ENCODE measurements around the gene UBTD1. TPM values are rescaled to one million over a fixed set of nuclear protein-coding genes. Genes with fewer than 3 reads are reported as not detected.
"Not testable (repeated sequence)": the region's sequence is repeated elsewhere in the genome, so short reads cannot be mapped to it uniquely, and the experiment has no call there.

Gene UBTD1
- total RNA-seq, 1 donor from 2014 or later = 37.5 TPM

DNA sequence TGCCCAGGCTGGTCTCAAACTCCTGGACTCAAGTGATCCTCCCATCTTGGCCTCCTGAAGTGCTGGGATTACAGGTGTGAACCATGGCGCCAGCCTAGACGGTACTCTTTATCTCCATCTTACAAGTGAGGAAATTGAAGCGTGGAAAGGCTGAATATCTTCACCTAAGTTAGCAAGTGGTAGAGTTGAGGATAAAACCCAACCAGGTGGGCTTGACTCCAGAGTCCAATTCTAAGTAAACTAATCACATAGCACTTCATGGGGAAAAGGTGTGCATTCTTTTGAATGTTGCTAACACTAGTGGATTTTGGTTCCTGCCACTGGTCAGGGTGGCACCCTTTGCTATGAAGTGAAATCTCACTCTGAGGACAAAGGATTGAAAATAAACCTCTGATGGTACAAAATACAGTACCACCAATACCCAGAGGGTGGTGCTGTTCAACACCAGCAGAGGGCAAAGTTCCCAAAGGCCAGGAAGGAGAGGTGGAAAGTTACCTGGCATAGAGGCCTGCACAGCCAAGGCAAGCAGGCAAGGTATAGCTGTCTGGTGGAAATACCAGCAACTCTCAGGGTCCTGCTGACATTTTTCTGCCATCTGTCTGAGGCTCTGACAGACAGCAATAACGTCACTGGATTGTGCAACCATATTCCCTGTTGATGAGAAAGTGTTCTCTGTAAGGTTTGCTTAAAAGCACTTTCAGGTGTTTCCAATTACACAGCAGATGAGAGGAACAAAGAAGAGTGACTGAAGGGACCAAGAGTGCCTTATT, 35.2 kb upstream of the UBTD1 start:
- no peak for DNase-seq
- no peaks in the 10 kb centered on the region for H3K27me3 ChIP-seq
- H3K36me3 ChIP-seq = peaks cover 99% of the 10 kb centered on the region
- TF ChIP-seq CTCF (IDR thresholded peaks at IDR 0.05) = peak; percentile 80
- peaks cover 6% of the 10 kb centered on the region for H3K4me1 ChIP-seq
- peak overlapping the region; percentile 38 for H3K27ac ChIP-seq
- peak; percentile 90 for ATAC-seq
- H3K9me3 ChIP-seq = no peaks in the 10 kb centered on the region
- no peak overlapping the region for H3K4me3 ChIP-seq
- intact Hi-C loops (cut with DNase I) = loop anchor here (5.0 kb wide), 1 partner anchor 89 kb away; no protein-coding TSS in a partner anchor

- no peak for ATAC-seq
- no peak for TF ChIP-seq CTCF (IDR thresholded peaks at IDR 0.05)
- DNase-seq = no peak
- Histone ChIP-seq H3K27ac (peak overlapping the region; percentile 38), H3K9me3 (no peaks in the 10 kb centered on the region), H3K27me3 (no peaks in the 10 kb centered on the region), H3K4me1 (peaks cover 6% of the 10 kb centered on the region), H3K36me3 (peaks cover 99% of the 10 kb centered on the region), H3K4me3 (no peak overlapping the region)
- intact Hi-C loops (cut with DNase I) = loop anchor here (5.0 kb wide), 1 partner anchor 88 kb away; no protein-coding TSS in a partner anchor
These were observed 34.5 kb upstream of the UBTD1 start for GRCh38 chr10:97464226-97464625.

DNA sequence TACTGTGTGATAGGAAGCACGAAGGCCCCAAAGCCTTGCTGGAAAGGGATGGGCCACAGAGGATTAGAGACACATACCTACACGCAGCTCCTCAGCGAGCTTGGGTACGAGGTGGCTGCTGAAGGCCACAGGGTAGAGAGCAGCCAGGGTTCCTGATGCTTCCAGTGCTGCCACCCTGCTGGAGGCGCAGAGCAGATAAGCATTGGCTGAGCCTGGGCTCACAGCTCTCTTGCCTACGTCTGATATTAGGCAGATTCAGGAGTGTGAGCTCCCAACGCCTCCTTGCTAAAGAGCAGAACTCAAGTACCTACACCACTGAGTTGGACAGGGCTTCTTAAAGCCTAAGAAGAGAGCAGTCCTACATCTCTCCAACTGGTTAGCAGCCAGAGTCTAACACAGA, 32.7 kb upstream of the UBTD1 start:
- intact Hi-C loops (cut with DNase I) = no loop called here
- DNase-seq = no peak
- Histone ChIP-seq H3K36me3 (peaks cover 99% of the 10 kb centered on the region), H3K9me3 (no peaks in the 10 kb centered on the region), H3K27me3 (no peaks in the 10 kb centered on the region), H3K4me1 (peaks cover 6% of the 10 kb centered on the region), H3K27ac (no peak overlapping the region), H3K4me3 (no peak overlapping the region)
- no peak for ATAC-seq
- TF ChIP-seq CTCF (IDR thresholded peaks at IDR 0.05) = no peak

- no peak for DNase-seq
- intact Hi-C loops (cut with DNase I) = no loop called here
- H3K36me3 ChIP-seq = peaks cover 99% of the 10 kb centered on the region
These were observed 32.0 kb upstream of the UBTD1 start for GRCh38 chr10:97466755-97467154.

DNA sequence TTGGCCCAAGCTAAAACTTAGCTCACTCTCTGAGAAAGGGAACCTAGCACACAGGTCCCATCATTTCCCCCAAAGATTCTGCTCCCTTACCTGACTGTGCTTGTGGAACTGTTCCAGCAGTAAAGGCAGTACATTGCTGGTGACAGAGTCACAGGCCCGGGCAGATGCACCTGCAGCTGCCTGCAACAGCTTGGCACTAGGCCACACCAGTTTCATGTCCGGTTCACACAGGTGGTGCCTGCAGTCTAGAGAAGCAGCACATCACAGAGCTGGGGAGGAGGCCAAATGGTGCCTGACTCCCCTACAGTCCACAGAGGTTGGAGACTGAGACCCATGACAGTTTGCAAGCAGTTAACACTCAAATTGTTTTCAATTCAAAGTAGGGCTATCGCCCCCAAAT, 30.6 kb upstream of the UBTD1 start:
- peaks cover 6% of the 10 kb centered on the region for H3K4me1 ChIP-seq
- H3K4me3 ChIP-seq = no peak overlapping the region
- peak overlapping the region; percentile 49 for H3K27ac ChIP-seq
- TF ChIP-seq CTCF (IDR thresholded peaks at IDR 0.05) = no peak
- peaks cover 99% of the 10 kb centered on the region for H3K36me3 ChIP-seq
- no peaks in the 10 kb centered on the region for H3K27me3 ChIP-seq
- no peak for ATAC-seq
- intact Hi-C loops (cut with DNase I) = no loop called here
- no peaks in the 10 kb centered on the region for H3K9me3 ChIP-seq
- no peak for DNase-seq

More at GRCh38 chr10:97466755-97467154, 32.0 kb upstream of the UBTD1 start:
- TF ChIP-seq CTCF (IDR thresholded peaks at IDR 0.05) = no peak
- Histone ChIP-seq H3K4me3 (no peak overlapping the region), H3K27ac (no peak overlapping the region), H3K27me3 (no peaks in the 10 kb centered on the region), H3K9me3 (no peaks in the 10 kb centered on the region), H3K4me1 (peaks cover 6% of the 10 kb centered on the region)
- no peak for ATAC-seq

DNA sequence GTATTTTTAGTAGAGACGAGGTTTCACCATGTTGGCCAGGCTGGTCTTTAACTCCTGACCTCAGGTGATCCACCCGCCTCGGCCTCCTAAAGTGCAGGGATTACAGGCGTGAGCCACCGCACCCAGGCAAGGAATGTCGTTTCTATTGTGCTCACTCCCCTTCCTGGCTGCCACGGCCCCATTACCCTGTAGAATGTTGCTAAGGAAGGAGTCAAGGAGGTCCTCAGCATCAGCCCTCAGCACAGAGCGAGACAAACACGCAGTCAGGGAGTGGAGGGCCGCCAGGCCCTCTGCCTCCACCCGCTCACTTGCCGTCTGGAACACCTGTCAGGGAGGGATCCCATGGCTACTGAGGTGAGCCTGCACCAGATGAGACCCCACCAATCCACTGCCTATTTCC, 29.9 kb upstream of the UBTD1 start:
- H3K4me3 ChIP-seq; H3K4me1 ChIP-seq; H3K27me3 ChIP-seq; intact Hi-C loops (cut with DNase I); H3K9me3 ChIP-seq: not testable (repeated sequence)
- ATAC-seq (peak; percentile 92), DNase-seq (peak; percentile 80)
- Histone ChIP-seq H3K36me3 (peaks cover 99% of the 10 kb centered on the region), H3K27ac (peak overlapping the region; percentile 49)
